NB4 (cell line): Measurements from ENCODE around the gene PAFAH1B2.

ENCODE experiments used
- CTCF ChIP-seq: IDR thresholded peaks from one replicate; pipeline ENCODE4 v1.5.1; 2012; ENCODE audit warnings: low read depth, low read length
- MAX ChIP-seq: IDR thresholded peaks from 2 replicates; pipeline ENCODE4 v1.6.1; 2011; ENCODE audit warnings: low read depth, low read length
- MYC ChIP-seq: IDR thresholded peaks from 2 replicates; pipeline ENCODE4 v1.6.1; 2011; ENCODE audit warnings: low read depth, low read length
- POLR2A ChIP-seq: IDR thresholded peaks from 2 replicates; pipeline ENCODE4 v1.6.1; 2011; ENCODE audit warnings: mild to moderate bottlenecking; ENCODE audit not compliant: insufficient read length; ENCODE audit errors: extremely low read depth

GRCh38 chr11:117122556-117122955 lies 21.5 kb upstream of the PAFAH1B2 start:
- TF ChIP-seq CTCF (no peak), MAX (no peak), POLR2A (no peak), MYC (no peak)
